Activated naive CD8-positive, alpha-beta T cell treated with anti-CD3 and anti-CD28 coated beads, Interleukin-2, amount 10 ng/mL, durations not matched to agents 7 days and 5 days (primary cell): ENCODE results near the gene S100A10. TPM values are rescaled to one million over a fixed set of nuclear protein-coding genes. Genes with fewer than 3 reads are reported as not detected.
A peak's percentile ranks its signal among the peaks of the same experiment; 100 is the strongest.

ENCODE experiments used
- ATAC-seq: fragments of 150-1000 bp; cut with Tn5 transposase; one replicate; pipeline ENCODE4 v1.10.0; 2021; ENCODE audit warnings: low read depth, moderate library complexity
- POLR2A ChIA-PET: fragments of 350-600 bp; sonication (Branson Sonifier 250); formaldehyde crosslinking; loops from one replicate; lab custom pipeline; 2021; ENCODE audit warnings: antibody characterized with exemption; lab: Charles Lee
- DNase-seq: peaks from one replicate; pipeline ENCODE4 v3.0.0; 2021
- H3K27ac Mint-ChIP-seq: one replicate; pipeline ENCODE4 v1.8.0; 2022; ENCODE audit warnings: mild to moderate bottlenecking, mixed read lengths
- H3K27me3 Mint-ChIP-seq: one replicate; pipeline ENCODE4 v1.8.0; 2022; ENCODE audit warnings: mild to moderate bottlenecking, moderate library complexity, mixed read lengths
- H3K36me3 Mint-ChIP-seq: one replicate; pipeline ENCODE4 v1.8.0; 2021; ENCODE audit warnings: mild to moderate bottlenecking, mixed read lengths
- H3K4me1 Mint-ChIP-seq: one replicate; pipeline ENCODE4 v1.8.0; 2021; ENCODE audit warnings: mixed read lengths
- H3K4me3 Mint-ChIP-seq: one replicate; pipeline ENCODE4 v1.8.0; 2022; ENCODE audit warnings: mild to moderate bottlenecking, moderate library complexity, mixed read lengths
- H3K9me3 Mint-ChIP-seq: one replicate; pipeline ENCODE4 v1.8.0; 2021; ENCODE audit warnings: mixed read lengths
- total RNA-seq, 2 experiments: library from RNA; stranded (reverse); gene quantifications; one replicate each; pipeline ENCODE4 v1.2.3, GENCODE V29; 2021

The S100A10 gene
- total RNA-seq, 2 experiments from 2014 or later = 529 to 544 TPM

DNA sequence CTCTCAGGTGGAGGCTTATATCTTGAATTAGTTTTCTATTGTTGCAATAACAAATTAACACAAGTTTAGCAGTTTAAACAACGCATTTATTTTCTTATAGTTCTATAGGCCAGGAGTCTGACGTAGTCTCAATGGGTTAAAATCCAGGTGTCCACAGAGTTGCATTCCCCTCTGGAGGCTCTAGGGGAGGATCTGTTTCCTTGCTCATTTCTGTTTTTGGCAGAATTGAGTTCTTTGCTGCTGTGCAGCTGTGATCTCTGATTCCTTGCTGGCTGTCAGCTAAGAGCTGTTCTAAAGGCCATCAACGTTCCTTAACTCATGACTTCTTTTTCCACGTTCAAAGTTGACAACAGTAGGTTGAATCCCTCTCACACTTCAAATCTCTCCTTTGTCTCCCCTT, 31.8 kb downstream of the S100A10 start:
- peaks cover 13% of the 10 kb centered on the region for H3K27me3 Mint-ChIP-seq
- ATAC-seq (no peak), DNase-seq (no peak)
- peaks cover 5% of the 10 kb centered on the region for H3K4me1 Mint-ChIP-seq
- POLR2A ChIA-PET = no interaction called here
- H3K36me3 Mint-ChIP-seq = no peaks in the 10 kb centered on the region
- H3K9me3 Mint-ChIP-seq = no peaks in the 10 kb centered on the region
- H3K4me3 Mint-ChIP-seq = no peak overlapping the region
- no peak overlapping the region for H3K27ac Mint-ChIP-seq

DNA sequence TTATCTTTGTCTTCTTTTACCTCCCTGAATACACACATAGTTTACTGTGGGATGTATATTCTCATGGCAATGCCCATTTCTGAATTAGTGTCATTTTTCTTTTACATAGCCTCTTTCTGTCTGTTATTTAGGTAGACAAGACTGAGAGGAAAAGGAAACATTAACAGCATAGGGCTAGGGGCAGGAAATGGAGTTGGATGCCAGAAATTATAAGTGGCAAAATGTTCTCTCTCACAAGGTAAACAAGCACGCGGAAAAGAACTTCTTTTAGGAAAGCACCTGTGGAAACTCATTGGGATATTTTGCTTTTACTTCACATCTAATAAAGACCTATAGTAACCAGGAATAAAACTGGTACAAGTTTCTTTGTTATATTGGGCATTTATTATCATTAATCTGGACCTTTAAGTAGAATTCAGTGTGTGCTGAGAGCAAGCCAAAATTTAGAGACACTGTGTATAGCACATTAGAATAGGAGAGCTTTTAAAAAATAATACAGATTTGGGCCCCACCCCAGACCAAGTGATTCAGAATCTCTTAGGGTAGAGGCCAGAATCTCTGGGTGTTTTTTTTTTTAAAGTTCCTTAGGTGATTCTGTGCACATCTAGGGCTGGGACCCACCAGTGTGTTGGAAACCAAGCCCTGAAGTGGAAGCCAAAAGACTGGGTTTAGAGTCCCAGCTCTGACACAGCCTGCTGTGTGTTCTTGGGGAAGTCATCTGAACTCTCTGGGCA, 32.7 kb downstream of the S100A10 start:
- POLR2A ChIA-PET = no interaction called here
- peaks cover 15% of the 10 kb centered on the region for H3K27me3 Mint-ChIP-seq
- no peak overlapping the region for H3K27ac Mint-ChIP-seq

DNA sequence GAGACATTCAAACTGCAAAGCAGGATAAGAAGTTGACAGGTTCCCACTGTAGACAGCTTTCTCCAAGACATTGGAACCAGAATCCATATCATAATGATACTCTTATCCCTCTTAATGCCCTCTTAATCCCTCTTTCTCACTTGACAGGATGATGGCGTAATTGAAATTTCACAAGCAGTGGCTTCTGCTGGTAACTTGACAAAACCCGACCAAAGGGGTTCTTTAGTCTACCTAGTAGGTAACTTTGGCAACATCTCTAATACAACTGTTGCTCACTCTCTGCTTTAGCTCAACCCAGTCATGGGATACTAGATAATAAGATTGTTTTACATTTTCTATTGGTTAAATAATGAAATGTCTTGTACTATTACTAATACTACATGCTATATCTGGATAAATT, 34.7 kb downstream of the S100A10 start:
- DNase-seq (no peak), ATAC-seq (no peak)
- Mint-ChIP-seq H3K4me3 (no peak overlapping the region), H3K27me3 (peaks cover 13% of the 10 kb centered on the region), H3K9me3 (no peaks in the 10 kb centered on the region), H3K27ac (no peak overlapping the region), H3K36me3 (no peaks in the 10 kb centered on the region), H3K4me1 (peaks cover 5% of the 10 kb centered on the region)
- POLR2A ChIA-PET = no interaction called here

More for the DNA sequence above, 32.7 kb downstream of the S100A10 start:
- ATAC-seq (no peak), DNase-seq (no peak)
- Mint-ChIP-seq H3K9me3 (no peaks in the 10 kb centered on the region), H3K4me1 (peaks cover 5% of the 10 kb centered on the region), H3K4me3 (no peak overlapping the region), H3K36me3 (no peaks in the 10 kb centered on the region)

GRCh38 chr1:151956957-151957497, 36.6 kb downstream of the S100A10 start:
- no peaks in the 10 kb centered on the region for H3K36me3 Mint-ChIP-seq
- H3K27me3 Mint-ChIP-seq = peaks cover 11% of the 10 kb centered on the region
- POLR2A ChIA-PET = no interaction called here
- peaks cover 5% of the 10 kb centered on the region for H3K4me1 Mint-ChIP-seq
- H3K4me3 Mint-ChIP-seq = no peak overlapping the region
- ATAC-seq (no peak), DNase-seq (no peak)
- H3K9me3 Mint-ChIP-seq = no peaks in the 10 kb centered on the region
- no peak overlapping the region for H3K27ac Mint-ChIP-seq

GRCh38 chr1:151953409-151954094, 40.1 kb downstream of the S100A10 start:
- Mint-ChIP-seq H3K27me3 (peaks cover 19% of the 10 kb centered on the region), H3K4me3 (no peak overlapping the region)

DNA sequence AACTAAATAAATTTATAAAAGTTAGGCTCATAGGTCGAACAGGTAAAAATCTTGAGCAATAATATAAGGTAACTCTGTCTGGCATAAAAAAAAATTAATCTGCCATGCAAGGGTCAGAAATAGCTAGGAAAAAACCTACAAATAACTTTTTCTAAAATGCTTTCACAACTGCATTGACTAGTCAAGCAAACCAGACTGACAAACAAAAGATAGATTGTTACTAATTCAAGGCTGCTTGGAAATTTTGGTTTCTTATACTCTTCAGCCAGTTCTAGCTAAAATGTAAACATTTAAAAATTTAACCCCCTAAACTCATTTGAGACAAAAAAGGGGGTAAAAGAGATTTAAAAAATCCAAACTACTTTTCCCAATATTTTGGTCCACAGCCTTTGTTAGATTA, 40.8 kb downstream of the S100A10 start:
- Mint-ChIP-seq H3K4me1 (no peaks in the 10 kb centered on the region), H3K4me3 (no peak overlapping the region), H3K27me3 (peaks cover 19% of the 10 kb centered on the region), H3K9me3 (no peaks in the 10 kb centered on the region), H3K27ac (no peak overlapping the region), H3K36me3 (no peaks in the 10 kb centered on the region)
- ATAC-seq = no peak
- no peak for DNase-seq
- POLR2A ChIA-PET = no interaction called here

More at GRCh38 chr1:151953409-151954094, 40.1 kb downstream of the S100A10 start:
- POLR2A ChIA-PET = no interaction called here
- ATAC-seq = no peak
- Mint-ChIP-seq H3K36me3 (no peaks in the 10 kb centered on the region), H3K27ac (no peak overlapping the region), H3K4me1 (no peaks in the 10 kb centered on the region), H3K9me3 (no peaks in the 10 kb centered on the region)
- DNase-seq = no peak

DNA sequence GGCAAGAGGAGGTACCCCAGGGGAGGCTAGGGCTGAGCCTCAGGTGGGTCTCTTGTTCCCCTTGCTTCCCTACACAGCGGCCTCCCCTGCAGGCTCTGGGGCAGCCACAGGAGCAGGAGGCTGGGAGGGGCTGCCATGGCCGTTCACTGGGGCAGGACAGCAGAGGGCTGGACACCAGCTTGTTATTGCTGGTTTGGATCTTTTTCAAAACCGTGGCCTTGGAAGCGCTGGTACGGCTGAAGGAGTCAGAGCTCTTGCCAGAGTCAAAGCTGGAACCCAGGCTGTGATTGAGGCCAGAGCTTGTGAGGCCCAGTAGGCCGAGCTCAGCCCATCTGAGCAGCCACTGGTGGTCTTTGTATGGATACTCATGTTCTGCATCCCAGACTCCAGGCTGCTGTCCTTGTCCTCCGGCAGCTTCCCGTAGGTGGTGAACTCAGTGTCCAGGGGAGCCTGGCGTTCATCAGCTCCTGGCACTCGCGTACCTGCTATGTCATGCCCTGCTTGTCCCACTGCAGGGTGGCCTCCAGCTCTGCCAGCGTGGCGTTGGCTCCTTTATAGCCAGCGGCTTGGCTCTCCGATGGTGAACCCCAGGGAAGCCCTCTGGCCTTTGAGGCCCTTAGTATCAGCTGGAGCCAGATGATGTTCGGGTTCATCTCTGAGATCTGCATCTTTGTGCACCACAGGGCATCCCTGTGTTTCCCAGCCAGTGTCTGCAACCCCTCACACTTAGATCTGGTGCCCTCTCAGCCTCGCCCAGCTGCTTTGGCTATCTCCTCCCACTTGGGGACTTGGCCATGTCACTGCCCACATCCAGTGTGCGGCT, 44.1 kb downstream of the S100A10 start:
- ATAC-seq (no peak), DNase-seq (no peak)
- Mint-ChIP-seq H3K9me3 (no peaks in the 10 kb centered on the region), H3K4me1 (peaks cover 15% of the 10 kb centered on the region), H3K4me3 (no peak overlapping the region), H3K27me3 (peaks cover 13% of the 10 kb centered on the region), H3K36me3 (no peaks in the 10 kb centered on the region), H3K27ac (no peak overlapping the region)
- POLR2A ChIA-PET = no interaction called here

DNA sequence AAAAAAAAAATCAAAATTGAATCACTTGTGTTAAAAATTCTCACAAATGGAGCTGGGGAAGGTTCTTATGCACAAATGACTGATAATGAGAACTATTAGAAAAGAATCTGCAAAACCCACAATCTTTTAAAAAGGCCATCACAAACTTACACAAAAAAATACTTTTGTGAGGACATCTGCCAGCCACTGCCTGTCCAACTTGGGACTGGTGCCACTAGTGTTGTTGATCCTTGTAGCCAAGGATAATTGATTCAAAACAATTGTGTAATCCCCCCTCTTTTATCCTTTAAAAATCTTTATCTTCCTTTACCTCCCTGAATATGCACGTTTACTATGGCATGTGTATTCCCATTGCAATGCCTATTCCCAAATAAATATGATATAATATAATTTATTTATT, 45.2 kb downstream of the S100A10 start:
- POLR2A ChIA-PET = no interaction called here

GRCh38 chr1:151947140-151947539, 46.5 kb downstream of the S100A10 start:
- no peak for DNase-seq
- Mint-ChIP-seq H3K36me3 (no peaks in the 10 kb centered on the region), H3K27me3 (peaks cover 12% of the 10 kb centered on the region), H3K9me3 (no peaks in the 10 kb centered on the region), H3K4me1 (peaks cover 15% of the 10 kb centered on the region), H3K4me3 (no peak overlapping the region), H3K27ac (no peak overlapping the region)
- ATAC-seq = no peak
- POLR2A ChIA-PET = no interaction called here

More for the DNA sequence above, 45.2 kb downstream of the S100A10 start:
- Mint-ChIP-seq H3K36me3 (no peaks in the 10 kb centered on the region), H3K4me3 (no peak overlapping the region), H3K4me1 (peaks cover 15% of the 10 kb centered on the region), H3K9me3 (no peaks in the 10 kb centered on the region), H3K27me3 (peaks cover 13% of the 10 kb centered on the region), H3K27ac (no peak overlapping the region)
- no peak for ATAC-seq
- DNase-seq = no peak

DNA sequence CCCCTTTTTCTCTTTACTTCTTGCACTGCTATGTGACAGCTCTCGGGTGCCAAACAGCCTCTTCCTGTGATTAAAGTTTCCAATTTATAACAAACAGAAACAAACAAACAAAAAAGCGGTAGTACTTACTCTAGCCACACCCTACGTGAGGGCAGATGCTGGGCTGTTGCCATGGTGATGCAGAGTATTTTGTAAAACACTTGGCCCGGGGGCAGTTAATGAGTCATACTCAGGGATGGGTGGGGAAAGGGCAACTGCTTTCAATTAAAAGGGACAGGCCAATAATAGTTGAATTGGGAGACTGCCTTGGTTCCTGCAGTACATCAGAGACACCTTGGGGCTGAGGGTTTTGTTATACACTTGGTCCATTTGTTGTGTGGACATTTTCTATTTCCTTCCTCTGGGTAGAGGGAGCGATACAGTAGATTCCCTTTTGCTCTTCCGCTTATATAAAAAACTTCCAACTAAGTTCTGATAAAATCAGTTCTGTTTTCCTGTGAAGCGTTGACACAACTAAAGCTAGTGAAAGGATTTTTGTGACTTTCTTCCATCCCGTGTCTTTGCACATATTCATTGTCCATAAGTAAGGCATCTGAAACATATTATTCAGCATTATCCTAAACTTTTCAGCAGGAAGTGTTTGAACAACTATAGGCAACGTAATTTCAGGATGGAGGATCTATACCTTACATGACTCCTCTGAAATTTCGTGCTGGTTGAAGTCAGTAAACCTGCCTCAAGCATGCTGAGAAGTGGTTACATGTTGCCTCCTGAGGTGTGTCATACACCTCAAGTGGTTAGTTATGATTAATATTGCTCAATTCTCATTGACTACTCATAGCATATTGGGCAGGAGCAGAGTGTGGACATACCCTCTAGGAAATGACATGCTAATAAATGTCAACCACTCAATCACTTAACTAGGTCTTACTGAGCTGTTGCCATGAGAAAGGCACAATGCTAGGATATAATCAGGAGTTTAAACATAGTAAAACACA, 47.6 kb downstream of the S100A10 start:
- H3K4me1 Mint-ChIP-seq = peaks cover 18% of the 10 kb centered on the region
- DNase-seq = peak; percentile 41
- POLR2A ChIA-PET = no interaction called here
- ATAC-seq = peak; percentile 59
- peak overlapping the region; percentile 42 for H3K27ac Mint-ChIP-seq
- peaks cover 2% of the 10 kb centered on the region for H3K27me3 Mint-ChIP-seq
- no peaks in the 10 kb centered on the region for H3K36me3 Mint-ChIP-seq
- H3K9me3 Mint-ChIP-seq = no peaks in the 10 kb centered on the region
- peak overlapping the region; percentile 31 for H3K4me3 Mint-ChIP-seq

GRCh38 chr1:151944857-151945575, 48.6 kb downstream of the S100A10 start:
- Mint-ChIP-seq H3K4me3 (no peak overlapping the region), H3K27ac (peak overlapping the region; percentile 42), H3K4me1 (peaks cover 18% of the 10 kb centered on the region), H3K27me3 (no peaks in the 10 kb centered on the region), H3K36me3 (no peaks in the 10 kb centered on the region), H3K9me3 (no peaks in the 10 kb centered on the region)
- POLR2A ChIA-PET = interaction anchor here (0.6 kb wide), 1 partner anchor 37 kb away, joined by 5 read pairs; no protein-coding TSS in a partner anchor
- ATAC-seq (no peak), DNase-seq (no peak)
